ENCODE measurements around the gene PARD6A.

DNA sequence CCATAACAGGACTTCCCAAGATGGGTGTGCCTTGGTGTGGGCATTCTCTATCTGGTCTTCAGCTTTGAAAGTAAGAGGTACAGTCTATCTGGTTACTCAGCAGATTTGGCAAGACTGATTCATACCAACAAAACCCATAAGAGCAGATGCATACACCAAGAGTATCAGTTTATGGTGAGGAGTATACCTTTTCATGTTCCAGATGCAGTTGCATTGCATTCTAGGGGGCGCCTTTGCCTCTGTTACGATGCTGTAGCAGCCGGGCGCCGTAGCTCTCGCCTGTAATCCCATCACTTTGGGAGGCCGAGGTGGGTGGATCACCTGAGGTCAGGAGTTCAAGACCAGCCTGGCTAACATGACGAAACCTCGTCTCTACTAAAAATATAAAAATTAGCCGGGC, 47.0 kb upstream of the PARD6A start:
- no peak for TF ChIP-seq POLR2AphosphoS5 (IDR thresholded peaks at IDR 0.05)
- TF ChIP-seq, protein P1, sequence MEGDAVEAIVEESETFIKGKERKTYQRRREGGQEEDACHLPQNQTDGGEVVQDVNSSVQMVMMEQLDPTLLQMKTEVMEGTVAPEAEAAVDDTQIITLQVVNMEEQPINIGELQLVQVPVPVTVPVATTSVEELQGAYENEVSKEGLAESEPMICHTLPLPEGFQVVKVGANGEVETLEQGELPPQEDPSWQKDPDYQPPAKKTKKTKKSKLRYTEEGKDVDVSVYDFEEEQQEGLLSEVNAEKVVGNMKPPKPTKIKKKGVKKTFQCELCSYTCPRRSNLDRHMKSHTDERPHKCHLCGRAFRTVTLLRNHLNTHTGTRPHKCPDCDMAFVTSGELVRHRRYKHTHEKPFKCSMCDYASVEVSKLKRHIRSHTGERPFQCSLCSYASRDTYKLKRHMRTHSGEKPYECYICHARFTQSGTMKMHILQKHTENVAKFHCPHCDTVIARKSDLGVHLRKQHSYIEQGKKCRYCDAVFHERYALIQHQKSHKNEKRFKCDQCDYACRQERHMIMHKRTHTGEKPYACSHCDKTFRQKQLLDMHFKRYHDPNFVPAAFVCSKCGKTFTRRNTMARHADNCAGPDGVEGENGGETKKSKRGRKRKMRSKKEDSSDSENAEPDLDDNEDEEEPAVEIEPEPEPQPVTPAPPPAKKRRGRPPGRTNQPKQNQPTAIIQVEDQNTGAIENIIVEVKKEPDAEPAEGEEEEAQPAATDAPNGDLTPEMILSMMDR (IDR thresholded peaks at IDR 0.05): no peak
- TF ChIP-seq POLR2A (IDR thresholded peaks at IDR 0.05): no peak
- TF ChIP-seq EP300 (IDR thresholded peaks at IDR 0.05): no peak
